ENCODE measurements around the gene SHMT2.

Gene SHMT2

DNA sequence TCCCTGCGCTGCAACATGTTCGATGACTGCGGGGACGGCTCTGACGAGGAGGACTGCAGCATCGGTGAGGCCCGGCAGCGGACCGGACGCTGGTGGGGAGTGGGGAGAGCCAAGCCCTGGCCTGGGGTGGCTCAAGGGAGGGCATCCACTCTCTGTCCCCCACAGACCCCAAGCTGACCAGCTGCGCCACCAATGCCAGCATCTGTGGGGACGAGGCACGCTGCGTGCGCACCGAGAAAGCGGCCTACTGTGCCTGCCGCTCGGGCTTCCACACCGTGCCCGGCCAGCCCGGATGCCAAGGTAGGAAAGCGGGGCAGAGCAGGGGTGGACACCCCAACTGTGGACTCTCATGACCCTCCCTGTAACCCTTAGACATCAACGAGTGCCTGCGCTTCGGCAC is 24.3 kb upstream of the SHMT2 start:
- H3K36me3 ChIP-seq (ENCODE audit: control insufficient read depth, insufficient read depth, low read length) = peaks cover 36% of the 10 kb centered on the region
- H3K27me3 ChIP-seq (ENCODE audit: control insufficient read depth, insufficient read depth, low read length, poor library complexity, severe bottlenecking) = no peaks in the 10 kb centered on the region
- H3K9me3 ChIP-seq (ENCODE audit: control insufficient read depth, low read length) = no peaks in the 10 kb centered on the region
- no peaks in the 10 kb centered on the region for H3K4me1 ChIP-seq (ENCODE audit: control insufficient read depth, insufficient read depth, low read length)
- no peak overlapping the region for H3K27ac ChIP-seq (ENCODE audit: insufficient read depth, low read depth, low read length, poor library complexity, severe bottlenecking)
- H3K4me3 ChIP-seq (ENCODE audit: insufficient read depth, low read depth, low read length) = no peak overlapping the region
- WGBS, 2 experiments = 96% methylated on average over 26 of the region's 26 CpGs

DNA sequence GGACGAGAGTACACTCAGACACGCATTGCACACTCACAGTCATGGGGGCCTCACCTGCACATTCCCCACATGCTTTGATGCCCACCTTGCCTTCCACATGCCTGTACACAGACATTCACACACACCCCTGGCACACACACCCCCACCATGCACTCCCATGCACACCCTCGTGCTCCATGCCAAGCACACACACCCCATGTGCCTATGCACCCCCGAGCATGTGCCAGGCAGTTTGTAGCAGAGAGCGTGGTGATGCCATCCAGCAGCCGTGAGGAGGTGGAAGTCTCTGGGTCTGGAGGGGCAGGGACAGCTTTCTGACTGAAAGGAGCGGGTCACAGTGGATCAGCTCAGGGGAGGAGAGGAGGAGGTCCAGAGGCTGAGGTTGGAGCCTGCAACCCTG is 23.6 kb upstream of the SHMT2 start:
- Histone ChIP-seq H3K9me3 (ENCODE audit: control insufficient read depth, low read length) (no peaks in the 10 kb centered on the region), H3K27ac (ENCODE audit: insufficient read depth, low read depth, low read length, poor library complexity, severe bottlenecking) (no peak overlapping the region), H3K36me3 (ENCODE audit: control insufficient read depth, insufficient read depth, low read length) (peaks cover 36% of the 10 kb centered on the region), H3K4me3 (ENCODE audit: insufficient read depth, low read depth, low read length) (no peak overlapping the region), H3K27me3 (ENCODE audit: control insufficient read depth, insufficient read depth, low read length, poor library complexity, severe bottlenecking) (no peaks in the 10 kb centered on the region), H3K4me1 (ENCODE audit: control insufficient read depth, insufficient read depth, low read length) (no peaks in the 10 kb centered on the region)
- 96 to 97% methylated on average over 7 of the region's 7 CpGs for WGBS, 2 experiments

DNA sequence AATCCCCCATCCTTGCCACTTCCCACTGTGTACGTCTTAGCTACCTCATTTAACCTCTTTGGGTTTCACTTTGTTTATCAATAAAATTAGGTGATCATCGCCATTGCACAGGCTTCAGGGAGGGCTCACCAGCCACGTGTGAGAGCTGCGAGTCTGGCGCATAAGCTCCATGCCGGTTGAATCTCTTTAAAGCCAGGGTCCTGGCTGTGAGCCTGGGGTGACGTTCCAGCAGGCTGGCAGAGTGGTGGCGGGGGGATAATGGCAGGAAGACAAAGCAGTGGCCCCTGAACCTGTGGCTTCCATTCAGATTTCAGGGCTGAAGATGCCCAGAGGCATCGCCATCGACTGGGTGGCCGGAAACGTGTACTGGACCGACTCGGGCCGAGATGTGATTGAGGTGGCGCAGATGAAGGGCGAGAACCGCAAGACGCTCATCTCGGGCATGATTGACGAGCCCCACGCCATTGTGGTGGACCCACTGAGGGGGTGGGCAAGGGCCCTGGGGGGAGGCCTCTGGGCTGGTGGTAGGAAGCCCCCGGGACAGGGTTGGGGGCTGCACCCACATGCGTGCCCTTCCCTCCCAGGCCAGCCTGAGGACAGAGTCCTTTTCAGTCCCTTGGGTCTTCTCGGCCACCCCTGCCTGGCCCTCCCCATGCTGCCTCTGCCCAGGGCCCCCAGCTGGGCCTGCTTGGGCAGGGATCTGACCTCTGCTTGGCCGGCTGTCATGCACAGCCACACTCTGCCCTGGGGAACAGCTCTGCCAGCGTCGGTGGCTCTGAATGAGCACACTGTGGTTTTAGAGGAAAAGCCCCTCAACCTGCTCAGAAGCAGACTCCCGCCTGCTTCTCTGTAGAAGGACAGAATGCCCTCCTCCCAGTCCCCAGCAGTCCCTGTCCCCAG is 21.5 kb upstream of the SHMT2 start:
- H3K27ac ChIP-seq (ENCODE audit: insufficient read depth, low read depth, low read length, poor library complexity, severe bottlenecking) = no peak overlapping the region
- no peaks in the 10 kb centered on the region for H3K27me3 ChIP-seq (ENCODE audit: control insufficient read depth, insufficient read depth, low read length, poor library complexity, severe bottlenecking)
- H3K4me3 ChIP-seq (ENCODE audit: insufficient read depth, low read depth, low read length) = no peak overlapping the region
- no peaks in the 10 kb centered on the region for H3K4me1 ChIP-seq (ENCODE audit: control insufficient read depth, insufficient read depth, low read length)
- no peaks in the 10 kb centered on the region for H3K9me3 ChIP-seq (ENCODE audit: control insufficient read depth, low read length)
- peaks cover 27% of the 10 kb centered on the region for H3K36me3 ChIP-seq (ENCODE audit: control insufficient read depth, insufficient read depth, low read length)
- WGBS, 2 experiments = 94 to 96% methylated on average over 29 of the region's 29 CpGs

DNA sequence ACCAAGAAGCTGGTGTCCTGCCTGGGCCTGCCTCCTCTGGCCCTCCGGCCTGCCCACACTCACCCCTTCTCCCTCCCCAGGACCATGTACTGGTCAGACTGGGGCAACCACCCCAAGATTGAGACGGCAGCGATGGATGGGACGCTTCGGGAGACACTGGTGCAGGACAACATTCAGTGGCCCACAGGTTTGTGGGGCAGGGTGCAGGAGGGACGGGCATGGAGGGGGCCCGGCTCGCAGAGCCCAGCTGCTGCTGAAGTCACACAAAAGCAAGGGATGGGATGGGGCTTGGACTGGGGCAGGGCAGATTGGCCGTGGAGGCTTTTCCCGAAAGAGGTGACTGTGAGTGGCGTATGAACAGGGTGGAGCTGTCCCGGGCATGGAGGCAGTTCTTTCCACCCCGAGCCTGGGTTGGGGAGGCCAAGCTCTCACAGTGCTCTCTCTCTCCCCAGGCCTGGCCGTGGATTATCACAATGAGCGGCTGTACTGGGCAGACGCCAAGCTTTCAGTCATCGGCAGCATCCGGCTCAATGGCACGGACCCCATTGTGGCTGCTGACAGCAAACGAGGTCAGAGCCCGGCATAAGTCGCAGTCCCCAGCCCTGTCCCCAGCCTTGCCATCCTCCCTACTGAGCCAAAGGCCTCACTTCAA is 20.8 kb upstream of the SHMT2 start:
- H3K4me3 ChIP-seq (ENCODE audit: insufficient read depth, low read depth, low read length) = no peak overlapping the region

DNA sequence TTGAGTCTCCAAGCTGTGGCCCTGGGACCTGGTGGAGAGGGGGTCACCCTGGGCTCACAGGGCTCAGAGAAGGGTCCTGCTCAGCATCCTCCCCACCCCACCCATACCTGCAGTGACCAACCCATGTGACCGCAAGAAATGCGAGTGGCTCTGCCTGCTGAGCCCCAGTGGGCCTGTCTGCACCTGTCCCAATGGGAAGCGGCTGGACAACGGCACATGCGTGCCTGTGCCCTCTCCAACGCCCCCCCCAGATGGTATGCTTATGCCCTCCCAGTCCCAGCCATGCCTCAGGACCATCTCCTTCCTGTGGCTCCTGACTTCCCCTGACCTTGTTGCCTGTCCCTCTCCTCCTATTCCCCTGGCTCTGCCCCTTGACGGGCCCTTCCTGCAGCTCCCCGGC is 19.6 kb upstream of the SHMT2 start:
- peaks cover 9% of the 10 kb centered on the region for H3K4me1 ChIP-seq (ENCODE audit: control insufficient read depth, insufficient read depth, low read length)
- no peak overlapping the region for H3K4me3 ChIP-seq (ENCODE audit: insufficient read depth, low read depth, low read length)
- H3K36me3 ChIP-seq (ENCODE audit: control insufficient read depth, insufficient read depth, low read length) = peaks cover 18% of the 10 kb centered on the region
- 93 to 95% methylated on average over 8 of the region's 8 CpGs for WGBS, 2 experiments
- no peak overlapping the region for H3K27ac ChIP-seq (ENCODE audit: insufficient read depth, low read depth, low read length, poor library complexity, severe bottlenecking)
- H3K27me3 ChIP-seq (ENCODE audit: control insufficient read depth, insufficient read depth, low read length, poor library complexity, severe bottlenecking) = peaks cover 15% of the 10 kb centered on the region
- H3K9me3 ChIP-seq (ENCODE audit: control insufficient read depth, low read length) = no peaks in the 10 kb centered on the region

More for the DNA sequence above, 20.8 kb upstream of the SHMT2 start:
- peaks cover 3% of the 10 kb centered on the region for H3K27me3 ChIP-seq (ENCODE audit: control insufficient read depth, insufficient read depth, low read length, poor library complexity, severe bottlenecking)
- peaks cover 20% of the 10 kb centered on the region for H3K36me3 ChIP-seq (ENCODE audit: control insufficient read depth, insufficient read depth, low read length)
- H3K4me1 ChIP-seq (ENCODE audit: control insufficient read depth, insufficient read depth, low read length) = peaks cover 5% of the 10 kb centered on the region
- no peaks in the 10 kb centered on the region for H3K9me3 ChIP-seq (ENCODE audit: control insufficient read depth, low read length)
- H3K27ac ChIP-seq (ENCODE audit: insufficient read depth, low read depth, low read length, poor library complexity, severe bottlenecking) = no peak overlapping the region
- 90 to 92% methylated on average over 22 of the region's 22 CpGs for WGBS, 2 experiments

DNA sequence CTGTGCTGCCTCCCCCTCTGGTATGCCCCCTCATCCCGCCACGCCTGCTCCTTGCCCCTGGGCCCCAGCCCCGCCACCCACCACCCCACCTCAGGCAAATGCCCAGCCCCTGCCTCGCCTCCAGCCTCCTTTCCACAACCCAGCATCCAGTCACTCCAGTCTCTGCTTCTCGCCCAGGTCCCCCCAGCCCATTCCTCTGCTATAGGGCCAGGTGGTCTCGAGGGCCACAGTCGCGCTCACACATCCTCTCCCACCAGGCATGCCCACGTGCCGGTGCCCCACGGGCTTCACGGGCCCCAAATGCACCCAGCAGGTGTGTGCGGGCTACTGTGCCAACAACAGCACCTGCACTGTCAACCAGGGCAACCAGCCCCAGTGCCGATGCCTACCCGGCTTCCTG is 19.1 kb upstream of the SHMT2 start:
- Histone ChIP-seq H3K9me3 (ENCODE audit: control insufficient read depth, low read length) (no peaks in the 10 kb centered on the region), H3K36me3 (ENCODE audit: control insufficient read depth, insufficient read depth, low read length) (peaks cover 18% of the 10 kb centered on the region)
- 95 to 96% methylated on average over 15 of the region's 15 CpGs for WGBS, 2 experiments

DNA sequence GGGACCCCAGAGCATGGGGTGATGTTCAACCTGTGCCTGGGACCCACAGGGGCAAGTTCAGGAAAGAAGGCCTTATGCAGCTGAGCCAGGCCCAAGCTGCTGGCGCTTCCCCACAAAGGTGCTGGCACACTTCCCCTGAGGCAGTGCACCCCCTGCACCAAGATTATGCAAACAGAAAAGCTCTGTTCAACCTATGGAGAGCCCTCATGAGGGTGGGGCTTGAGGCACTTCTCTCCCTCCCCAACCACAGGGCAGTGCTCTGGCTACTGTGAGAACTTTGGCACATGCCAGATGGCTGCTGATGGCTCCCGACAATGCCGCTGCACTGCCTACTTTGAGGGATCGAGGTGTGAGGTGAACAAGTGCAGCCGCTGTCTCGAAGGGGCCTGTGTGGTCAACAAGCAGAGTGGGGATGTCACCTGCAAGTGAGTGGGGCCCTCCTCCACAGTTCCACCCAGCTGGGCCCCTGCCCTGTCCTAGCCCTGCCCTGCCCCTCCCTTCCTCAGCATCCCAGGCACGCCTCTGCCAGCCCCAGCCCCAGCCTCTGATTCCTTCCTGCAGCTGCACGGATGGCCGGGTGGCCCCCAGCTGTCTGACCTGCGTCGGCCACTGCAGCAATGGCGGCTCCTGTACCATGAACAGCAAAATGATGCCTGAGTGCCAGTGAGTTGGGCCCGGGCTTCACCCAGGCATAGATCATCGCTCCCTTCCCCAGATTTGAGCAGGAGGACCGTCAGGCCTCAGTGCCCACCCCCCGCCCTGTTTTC is 18.4 kb upstream of the SHMT2 start:
- 93 to 94% methylated on average over 16 of the region's 16 CpGs for WGBS, 2 experiments
- peaks cover 12% of the 10 kb centered on the region for H3K36me3 ChIP-seq (ENCODE audit: control insufficient read depth, insufficient read depth, low read length)
- no peak overlapping the region for H3K4me3 ChIP-seq (ENCODE audit: insufficient read depth, low read depth, low read length)

More for the DNA sequence above, 19.1 kb upstream of the SHMT2 start:
- H3K27ac ChIP-seq (ENCODE audit: insufficient read depth, low read depth, low read length, poor library complexity, severe bottlenecking) = no peak overlapping the region
- H3K27me3 ChIP-seq (ENCODE audit: control insufficient read depth, insufficient read depth, low read length, poor library complexity, severe bottlenecking) = peaks cover 20% of the 10 kb centered on the region
- H3K4me3 ChIP-seq (ENCODE audit: insufficient read depth, low read depth, low read length) = no peak overlapping the region
- H3K4me1 ChIP-seq (ENCODE audit: control insufficient read depth, insufficient read depth, low read length) = peaks cover 9% of the 10 kb centered on the region

DNA sequence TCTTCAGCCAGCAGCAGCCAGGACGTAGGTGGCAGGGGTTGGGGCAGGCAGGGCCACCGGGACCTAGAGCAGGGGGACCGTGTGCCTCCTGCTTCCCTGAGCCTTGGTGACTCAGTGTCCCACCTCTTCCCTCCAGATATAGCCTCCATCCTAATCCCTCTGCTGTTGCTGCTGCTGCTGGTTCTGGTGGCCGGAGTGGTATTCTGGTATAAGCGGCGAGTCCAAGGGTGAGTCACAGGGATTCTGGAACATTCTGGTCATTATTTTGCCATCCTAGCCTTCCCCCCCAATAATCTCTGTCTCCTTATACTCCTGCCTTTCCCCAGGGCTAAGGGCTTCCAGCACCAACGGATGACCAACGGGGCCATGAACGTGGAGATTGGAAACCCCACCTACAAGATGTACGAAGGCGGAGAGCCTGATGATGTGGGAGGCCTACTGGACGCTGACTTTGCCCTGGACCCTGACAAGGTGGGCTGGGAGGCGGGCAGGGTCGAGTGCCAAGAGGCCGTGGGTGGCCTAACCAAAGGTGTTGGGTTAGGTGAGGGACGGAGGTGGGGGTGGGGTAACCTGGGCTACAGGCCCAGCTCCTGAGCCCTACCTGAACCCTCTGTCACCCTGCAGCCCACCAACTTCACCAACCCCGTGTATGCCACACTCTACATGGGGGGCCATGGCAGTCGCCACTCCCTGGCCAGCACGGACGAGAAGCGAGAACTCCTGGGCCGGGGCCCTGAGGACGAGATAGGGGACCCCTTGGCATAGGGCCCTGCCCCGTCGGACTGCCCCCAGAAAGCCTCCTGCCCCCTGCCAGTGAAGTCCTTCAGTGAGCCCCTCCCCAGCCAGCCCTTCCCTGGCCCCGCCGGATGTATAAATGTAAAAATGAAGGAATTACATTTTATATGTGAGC is 17.5 kb upstream of the SHMT2 start:
- Histone ChIP-seq H3K9me3 (ENCODE audit: control insufficient read depth, low read length) (no peaks in the 10 kb centered on the region), H3K36me3 (ENCODE audit: control insufficient read depth, insufficient read depth, low read length) (peaks cover 9% of the 10 kb centered on the region), H3K4me1 (ENCODE audit: control insufficient read depth, insufficient read depth, low read length) (peaks cover 18% of the 10 kb centered on the region), H3K27me3 (ENCODE audit: control insufficient read depth, insufficient read depth, low read length, poor library complexity, severe bottlenecking) (peaks cover 36% of the 10 kb centered on the region), H3K4me3 (ENCODE audit: insufficient read depth, low read depth, low read length) (no peak overlapping the region), H3K27ac (ENCODE audit: insufficient read depth, low read depth, low read length, poor library complexity, severe bottlenecking) (no peak overlapping the region)
- 94% methylated on average over 27 of the region's 27 CpGs for WGBS, 2 experiments

More for the DNA sequence above, 18.4 kb upstream of the SHMT2 start:
- H3K9me3 ChIP-seq (ENCODE audit: control insufficient read depth, low read length) = no peaks in the 10 kb centered on the region
- no peak overlapping the region for H3K27ac ChIP-seq (ENCODE audit: insufficient read depth, low read depth, low read length, poor library complexity, severe bottlenecking)
- H3K4me1 ChIP-seq (ENCODE audit: control insufficient read depth, insufficient read depth, low read length) = peaks cover 14% of the 10 kb centered on the region
- peaks cover 27% of the 10 kb centered on the region for H3K27me3 ChIP-seq (ENCODE audit: control insufficient read depth, insufficient read depth, low read length, poor library complexity, severe bottlenecking)

DNA sequence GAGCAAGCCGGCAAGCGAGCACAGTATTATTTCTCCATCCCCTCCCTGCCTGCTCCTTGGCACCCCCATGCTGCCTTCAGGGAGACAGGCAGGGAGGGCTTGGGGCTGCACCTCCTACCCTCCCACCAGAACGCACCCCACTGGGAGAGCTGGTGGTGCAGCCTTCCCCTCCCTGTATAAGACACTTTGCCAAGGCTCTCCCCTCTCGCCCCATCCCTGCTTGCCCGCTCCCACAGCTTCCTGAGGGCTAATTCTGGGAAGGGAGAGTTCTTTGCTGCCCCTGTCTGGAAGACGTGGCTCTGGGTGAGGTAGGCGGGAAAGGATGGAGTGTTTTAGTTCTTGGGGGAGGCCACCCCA is 16.8 kb upstream of the SHMT2 start:
- 82 to 86% methylated on average over 7 of the region's 7 CpGs for WGBS, 2 experiments
- peaks cover 24% of the 10 kb centered on the region for H3K4me1 ChIP-seq (ENCODE audit: control insufficient read depth, insufficient read depth, low read length)
- H3K27me3 ChIP-seq (ENCODE audit: control insufficient read depth, insufficient read depth, low read length, poor library complexity, severe bottlenecking) = peaks cover 43% of the 10 kb centered on the region
- H3K36me3 ChIP-seq (ENCODE audit: control insufficient read depth, insufficient read depth, low read length) = peaks cover 7% of the 10 kb centered on the region
- no peak overlapping the region for H3K27ac ChIP-seq (ENCODE audit: insufficient read depth, low read depth, low read length, poor library complexity, severe bottlenecking)
- no peaks in the 10 kb centered on the region for H3K9me3 ChIP-seq (ENCODE audit: control insufficient read depth, low read length)
- H3K4me3 ChIP-seq (ENCODE audit: insufficient read depth, low read depth, low read length) = no peak overlapping the region
